PC-9 (cell line): ENCODE data around the gene ACY1.
A peak's percentile ranks its signal among the peaks of the same experiment; 100 is the strongest.

Experiments
- EZH2 ChIP-seq: fragments of 200-600 bp; sonication (generic); IDR thresholded peaks from 2 replicates; pipeline ENCODE4 v1.8.0; 2017; ENCODE audit warnings: antibody characterized with exemption, low read depth
- TF ChIP-seq, protein P1 (sequence below): fragments of 200-600 bp; sonication (generic); conservative IDR thresholded peaks from 2 replicates; pipeline ENCODE4 v1.6.1; 2017; ENCODE audit warnings: mixed run types, antibody characterized with exemption, mild to moderate bottlenecking, moderate library complexity

DNA sequence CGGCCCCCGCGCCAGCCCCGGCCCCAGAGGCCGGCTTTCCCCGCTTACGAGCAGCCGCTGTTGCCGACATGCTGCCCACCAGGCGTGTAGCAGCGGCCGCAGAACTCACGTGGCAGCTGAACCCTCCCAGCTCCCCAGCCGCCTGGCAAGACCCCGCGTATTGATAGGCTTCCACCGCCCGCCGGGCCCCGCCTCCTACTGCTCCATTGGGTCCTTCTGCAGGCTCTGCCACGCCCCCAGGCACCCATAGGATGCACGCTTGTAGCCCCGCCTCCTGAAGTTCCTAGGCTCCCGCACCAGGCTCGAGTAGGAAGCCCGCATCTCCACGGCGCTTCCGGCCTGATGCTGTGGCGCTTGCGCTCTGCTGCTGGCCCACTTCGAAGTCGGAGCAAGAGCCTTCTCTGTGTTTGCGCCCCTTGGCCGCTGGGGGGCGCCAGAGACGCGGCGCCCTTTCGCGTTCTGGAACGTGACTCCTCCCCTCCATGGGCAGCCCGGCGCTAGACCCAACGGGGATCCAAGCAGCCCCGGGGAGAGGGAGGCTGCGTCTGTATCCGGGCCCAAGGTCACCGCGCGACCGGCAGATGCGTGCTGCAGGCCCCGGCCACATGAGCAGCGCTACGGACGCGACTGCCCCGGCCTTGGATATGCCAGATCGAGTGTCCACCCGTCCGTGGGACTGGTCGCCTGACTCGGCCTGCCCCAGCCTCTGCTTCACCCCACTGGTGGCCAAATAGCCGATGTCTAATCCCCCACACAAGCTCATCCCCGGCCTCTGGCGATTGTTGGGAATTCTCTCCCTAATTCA is 41.3 kb upstream of the ACY1 start, which contains the start of the genes PARP3 and RRP9:
- TF ChIP-seq, protein P1, sequence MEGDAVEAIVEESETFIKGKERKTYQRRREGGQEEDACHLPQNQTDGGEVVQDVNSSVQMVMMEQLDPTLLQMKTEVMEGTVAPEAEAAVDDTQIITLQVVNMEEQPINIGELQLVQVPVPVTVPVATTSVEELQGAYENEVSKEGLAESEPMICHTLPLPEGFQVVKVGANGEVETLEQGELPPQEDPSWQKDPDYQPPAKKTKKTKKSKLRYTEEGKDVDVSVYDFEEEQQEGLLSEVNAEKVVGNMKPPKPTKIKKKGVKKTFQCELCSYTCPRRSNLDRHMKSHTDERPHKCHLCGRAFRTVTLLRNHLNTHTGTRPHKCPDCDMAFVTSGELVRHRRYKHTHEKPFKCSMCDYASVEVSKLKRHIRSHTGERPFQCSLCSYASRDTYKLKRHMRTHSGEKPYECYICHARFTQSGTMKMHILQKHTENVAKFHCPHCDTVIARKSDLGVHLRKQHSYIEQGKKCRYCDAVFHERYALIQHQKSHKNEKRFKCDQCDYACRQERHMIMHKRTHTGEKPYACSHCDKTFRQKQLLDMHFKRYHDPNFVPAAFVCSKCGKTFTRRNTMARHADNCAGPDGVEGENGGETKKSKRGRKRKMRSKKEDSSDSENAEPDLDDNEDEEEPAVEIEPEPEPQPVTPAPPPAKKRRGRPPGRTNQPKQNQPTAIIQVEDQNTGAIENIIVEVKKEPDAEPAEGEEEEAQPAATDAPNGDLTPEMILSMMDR: peak; percentile 94
- TF ChIP-seq EZH2: no peak
